SK-N-SH treated with all-trans-retinoic acid at 6 μM for 48 hours (cell line): ENCODE data around the gene WNT5A.

Source experiments
- ATAC-seq: fragments of 200-7000 bp; cut with Tn5 transposase; 3 replicates; pipeline ENCODE4 v1.9.1; 2020; ENCODE audit warnings: mild to moderate bottlenecking, moderate library complexity
- ARNTL ChIP-seq: fragments of 450-650 bp; formaldehyde crosslinking; IDR thresholded peaks from 2 replicates; pipeline ENCODE4 v1.5.0; 2020; ENCODE audit warnings: low read depth, mild to moderate bottlenecking, moderate library complexity, borderline replicate concordance
- BACH2 ChIP-seq: fragments of 250-450 bp; sonication (Bioruptor Pico); IDR thresholded peaks from 2 replicates; pipeline ENCODE4 v1.9.0; 2021; ENCODE audit warnings: mild to moderate bottlenecking, borderline replicate concordance
- CSDC2 ChIP-seq: fragments of 250-450 bp; sonication (Bioruptor Pico); IDR thresholded peaks from 2 replicates; pipeline ENCODE4 v1.5.0; 2020; ENCODE audit warnings: mild to moderate bottlenecking, moderate library complexity
- CSRNP3 ChIP-seq: fragments of 250-450 bp; sonication (Bioruptor Pico); IDR thresholded peaks from 2 replicates; pipeline ENCODE4 v1.5.1; 2021; ENCODE audit warnings: mild to moderate bottlenecking, moderate library complexity
- ESRRG ChIP-seq: fragments of 250-450 bp; sonication (Bioruptor Pico); IDR thresholded peaks from 2 replicates; pipeline ENCODE4 v1.6.1; 2021; ENCODE audit warnings: mild to moderate bottlenecking
- GLIS3 ChIP-seq: fragments of 250-450 bp; sonication (Bioruptor Pico); IDR thresholded peaks from 2 replicates; pipeline ENCODE4 v1.5.0; 2020; ENCODE audit warnings: mild to moderate bottlenecking, moderate library complexity
- ISL1 ChIP-seq: fragments of 250-450 bp; sonication (Bioruptor Pico); IDR thresholded peaks from 2 replicates; pipeline ENCODE4 v2.1.2; 2022; ENCODE audit warnings: mild to moderate bottlenecking, moderate library complexity
- PATZ1 ChIP-seq: fragments of 250-450 bp; sonication (Bioruptor Pico); IDR thresholded peaks from 2 replicates; pipeline ENCODE4 v1.8.0; 2020; ENCODE audit warnings: mild to moderate bottlenecking, moderate library complexity, borderline replicate concordance
- PPARA ChIP-seq: fragments of 250-450 bp; sonication (Bioruptor Pico); IDR thresholded peaks from 2 replicates; pipeline ENCODE4 v1.5.0; 2020; ENCODE audit warnings: mild to moderate bottlenecking, borderline replicate concordance
- RARB ChIP-seq: fragments of 250-450 bp; sonication (Bioruptor Pico); IDR thresholded peaks from 2 replicates; pipeline ENCODE4 v1.8.0; 2021; ENCODE audit warnings: mild to moderate bottlenecking, moderate library complexity
- SNAI2 ChIP-seq: fragments of 250-450 bp; sonication (Bioruptor Pico); IDR thresholded peaks from 2 replicates; pipeline ENCODE4 v1.5.0; 2020; ENCODE audit warnings: mild to moderate bottlenecking, moderate library complexity
- TCF4 ChIP-seq: fragments of 250-450 bp; sonication (Bioruptor Pico); IDR thresholded peaks from 2 replicates; pipeline ENCODE4 v1.8.0; 2021; ENCODE audit warnings: mild to moderate bottlenecking, moderate library complexity, borderline replicate concordance
- TSHZ2 ChIP-seq: fragments of 250-450 bp; sonication (Bioruptor Pico); IDR thresholded peaks from 2 replicates; pipeline ENCODE4 v1.5.0; 2020; ENCODE audit warnings: mild to moderate bottlenecking, moderate library complexity
- ZC3H10 ChIP-seq: fragments of 250-450 bp; sonication (Bioruptor Pico); IDR thresholded peaks from 2 replicates; pipeline ENCODE4 v1.5.1; 2021; ENCODE audit warnings: mild to moderate bottlenecking, moderate library complexity
- ZFP3 ChIP-seq: fragments of 250-450 bp; sonication (Bioruptor Pico); IDR thresholded peaks from 2 replicates; pipeline ENCODE4 v1.5.0; 2020; ENCODE audit warnings: mild to moderate bottlenecking, moderate library complexity
- ZFP30 ChIP-seq: fragments of 450-650 bp; formaldehyde crosslinking; IDR thresholded peaks from 2 replicates; pipeline ENCODE4 v1.5.0; 2022; ENCODE audit warnings: mild to moderate bottlenecking, moderate library complexity
- ZNF70 ChIP-seq: fragments of 450-650 bp; formaldehyde crosslinking; IDR thresholded peaks from 2 replicates; pipeline ENCODE4 v1.5.0; 2020; ENCODE audit warnings: mild to moderate bottlenecking, moderate library complexity
- ZNF8 ChIP-seq: fragments of 450-650 bp; formaldehyde crosslinking; IDR thresholded peaks from 2 replicates; pipeline ENCODE4 v1.5.0; 2020; ENCODE audit warnings: mild to moderate bottlenecking, moderate library complexity
- TF ChIP-seq, protein P1 (sequence below): fragments of 250-450 bp; sonication (Bioruptor Pico); IDR thresholded peaks from 2 replicates; pipeline ENCODE4 v1.5.1; 2020; ENCODE audit warnings: low read depth, mild to moderate bottlenecking, moderate library complexity
- TF ChIP-seq, protein P2 (sequence below): fragments of 250-450 bp; sonication (Bioruptor Pico); IDR thresholded peaks from 2 replicates; pipeline ENCODE4 v1.8.0; 2021; ENCODE audit warnings: low read depth, mild to moderate bottlenecking, moderate library complexity, borderline replicate concordance

Gene WNT5A

DNA sequence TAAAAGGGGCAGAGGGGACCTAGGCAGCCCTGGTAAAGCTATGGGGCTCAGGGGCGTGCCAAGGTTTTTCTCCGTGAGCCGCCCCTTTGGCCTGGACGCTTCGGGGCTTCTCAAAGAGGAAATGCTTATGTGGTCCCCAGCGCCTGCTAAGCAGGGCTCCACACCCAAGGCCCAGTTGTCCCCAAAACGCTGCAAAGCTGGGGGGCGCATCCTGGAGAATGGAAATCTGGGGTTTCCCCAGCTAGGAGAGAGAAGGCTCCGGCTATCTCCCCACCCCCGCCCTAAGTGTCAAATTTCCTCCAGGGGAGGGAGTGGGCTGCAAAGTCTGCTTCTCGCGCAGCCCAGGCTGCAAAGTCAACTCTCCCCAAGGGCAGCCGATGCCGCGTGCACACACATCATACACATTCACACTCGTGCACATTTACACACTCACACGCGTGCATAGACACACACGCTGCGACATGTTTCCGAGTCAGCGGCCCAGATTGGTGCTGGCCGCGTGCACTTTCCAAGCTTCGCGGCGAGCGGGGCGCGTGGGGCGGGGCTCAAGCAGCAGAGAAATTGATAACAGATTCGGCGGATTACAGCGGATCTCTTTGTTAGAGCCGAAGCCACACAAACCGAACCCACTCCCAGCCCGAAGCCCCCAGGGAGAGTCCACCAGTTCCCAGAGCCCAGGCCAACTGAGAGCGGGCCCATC is 4.5 kb downstream of the WNT5A start (continued):
- no peak for TF ChIP-seq TSHZ2 (CRISPR knock-in tag)
- TF ChIP-seq ZFP30 (CRISPR knock-in tag): no peak
- no peak for TF ChIP-seq RARB (CRISPR knock-in tag)

GRCh38 chr3:55481744-55482495 is 5.2 kb downstream of the WNT5A start:
- no peak for ATAC-seq
- TF ChIP-seq ZNF8 (CRISPR knock-in tag) (no peak), ZNF70 (CRISPR knock-in tag) (no peak), SNAI2 (no peak), ZFP30 (CRISPR knock-in tag) (no peak), ARNTL (CRISPR knock-in tag) (no peak), ZFP3 (no peak), PATZ1 (CRISPR knock-in tag) (no peak), ISL1 (CRISPR knock-in tag) (no peak), ESRRG (CRISPR knock-in tag) (no peak), ZC3H10 (CRISPR knock-in tag) (no peak), TCF4 (no peak), RARB (CRISPR knock-in tag) (no peak), TSHZ2 (CRISPR knock-in tag) (no peak), PPARA (CRISPR knock-in tag) (no peak), BACH2 (CRISPR knock-in tag) (no peak), CSRNP3 (CRISPR knock-in tag) (no peak), CSDC2 (CRISPR knock-in tag) (no peak), GLIS3 (CRISPR knock-in tag) (no peak)
- TF ChIP-seq, protein P1, sequence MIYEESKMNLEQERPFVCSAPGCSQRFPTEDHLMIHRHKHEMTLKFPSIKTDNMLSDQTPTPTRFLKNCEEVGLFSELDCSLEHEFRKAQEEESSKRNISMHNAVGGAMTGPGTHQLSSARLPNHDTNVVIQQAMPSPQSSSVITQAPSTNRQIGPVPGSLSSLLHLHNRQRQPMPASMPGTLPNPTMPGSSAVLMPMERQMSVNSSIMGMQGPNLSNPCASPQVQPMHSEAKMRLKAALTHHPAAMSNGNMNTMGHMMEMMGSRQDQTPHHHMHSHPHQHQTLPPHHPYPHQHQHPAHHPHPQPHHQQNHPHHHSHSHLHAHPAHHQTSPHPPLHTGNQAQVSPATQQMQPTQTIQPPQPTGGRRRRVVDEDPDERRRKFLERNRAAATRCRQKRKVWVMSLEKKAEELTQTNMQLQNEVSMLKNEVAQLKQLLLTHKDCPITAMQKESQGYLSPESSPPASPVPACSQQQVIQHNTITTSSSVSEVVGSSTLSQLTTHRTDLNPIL (CRISPR knock-in tag): no peak
- TF ChIP-seq, protein P2, sequence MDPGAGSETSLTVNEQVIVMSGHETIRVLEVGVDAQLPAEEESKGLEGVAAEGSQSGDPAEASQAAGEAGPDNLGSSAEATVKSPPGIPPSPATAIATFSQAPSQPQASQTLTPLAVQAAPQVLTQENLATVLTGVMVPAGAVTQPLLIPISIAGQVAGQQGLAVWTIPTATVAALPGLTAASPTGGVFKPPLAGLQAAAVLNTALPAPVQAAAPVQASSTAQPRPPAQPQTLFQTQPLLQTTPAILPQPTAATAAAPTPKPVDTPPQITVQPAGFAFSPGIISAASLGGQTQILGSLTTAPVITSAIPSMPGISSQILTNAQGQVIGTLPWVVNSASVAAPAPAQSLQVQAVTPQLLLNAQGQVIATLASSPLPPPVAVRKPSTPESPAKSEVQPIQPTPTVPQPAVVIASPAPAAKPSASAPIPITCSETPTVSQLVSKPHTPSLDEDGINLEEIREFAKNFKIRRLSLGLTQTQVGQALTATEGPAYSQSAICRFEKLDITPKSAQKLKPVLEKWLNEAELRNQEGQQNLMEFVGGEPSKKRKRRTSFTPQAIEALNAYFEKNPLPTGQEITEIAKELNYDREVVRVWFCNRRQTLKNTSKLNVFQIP (CRISPR knock-in tag): no peak
